Activated CD8-positive, alpha-beta memory T cell treated with anti-CD3 and anti-CD28 coated beads for 1 hour (primary cell): ENCODE data around the gene IRF1.

Experiments
- DNase-seq, 2 donors: peaks; one replicate each; pipeline ENCODE4 v3.0.0-alpha.2; 2020; ENCODE audit warnings: low read depth in 1 of 2; ENCODE audit errors: extremely low read depth in 1 of 2

Gene IRF1

GRCh38 chr5:132500931-132501628, 10.5 kb upstream of the IRF1 start:
- DNase-seq, result peak; percentile 56 to 62

- DNase-seq, result no peak
Observed at GRCh38 chr5:132500244-132500930, 9.8 kb upstream of the IRF1 start.

- DNase-seq, result no peak
Observed at GRCh38 chr5:132499440-132500243, 9.1 kb upstream of the IRF1 start.

- DNase-seq, result no peak
Observed at GRCh38 chr5:132498686-132499271, 8.2 kb upstream of the IRF1 start.

- DNase-seq, result no peak
Observed at GRCh38 chr5:132498152-132498551, 7.6 kb upstream of the IRF1 start.

GRCh38 chr5:132497488-132497997, 7.0 kb upstream of the IRF1 start:
- DNase-seq, result no peak

- peak in 1 of 2 donors; percentile 44 for DNase-seq
Observed at GRCh38 chr5:132496631-132497487, 6.3 kb upstream of the IRF1 start.

GRCh38 chr5:132496191-132496630, 5.6 kb upstream of the IRF1 start:
- DNase-seq, result peak; percentile 48 to 72

- peak in 1 of 2 donors; percentile 39 for DNase-seq
Observed at GRCh38 chr5:132495667-132496190, 5.2 kb upstream of the IRF1 start.

- DNase-seq, result no peak
Observed at GRCh38 chr5:132493821-132494220, 3.2 kb upstream of the IRF1 start.

- no peak for DNase-seq
Observed at GRCh38 chr5:132493241-132493640, 2.7 kb upstream of the IRF1 start.

GRCh38 chr5:132492386-132493125, 2.0 kb upstream of the IRF1 start:
- no peak for DNase-seq

GRCh38 chr5:132491368-132492364, 1.1 kb upstream of the IRF1 start:
- no peak for DNase-seq

GRCh38 chr5:132489871-132490483, 596 bp downstream of the IRF1 start:
- DNase-seq, result peak in 1 of 2 donors; percentile 42

- no peak for DNase-seq
Observed at GRCh38 chr5:132489051-132489770, 1.4 kb downstream of the IRF1 start.

- no peak for DNase-seq
Observed at GRCh38 chr5:132488590-132488989, 2.0 kb downstream of the IRF1 start.
